CD14-positive monocyte (primary cell): ENCODE measurements around the gene FAM110C. TPM values are rescaled to one million over a fixed set of nuclear protein-coding genes. Genes with fewer than 3 reads are reported as not detected.
"Not testable (repeated sequence)": the region's sequence is repeated elsewhere in the genome, so short reads cannot be mapped to it uniquely, and the experiment has no call there.

Source experiments
- DNase-seq, 3 donors: peaks; one replicate each; pipeline ENCODE4 v3.0.0-alpha.2; 2011 to 2022
- H2AFZ ChIP-seq: 2 replicates; pipeline ENCODE4 v1.6.0; 2012; ENCODE audit warnings: mild to moderate bottlenecking, low read depth, low read length, inconsistent platforms; ENCODE audit not compliant: insufficient read depth, poor library complexity, severe bottlenecking
- H3K27ac ChIP-seq, 2 donors: 1 replicate in 1 of 2; 2 replicates in 1 of 2; pipeline ENCODE4 v1.5.1; 2012 to 2013; ENCODE audit warnings: low read length in 2 of 2, control low read depth in 1 of 2, inconsistent platforms in 1 of 2, low read depth in 1 of 2, mild to moderate bottlenecking in 1 of 2
- H3K27me3 ChIP-seq, 2 donors: one replicate each; pipeline versions ENCODE4 v1.6.0 to v1.6.1; 2011 to 2013; ENCODE audit warnings: low read length in 2 of 2; ENCODE audit not compliant: control insufficient read depth in 2 of 2, insufficient read depth in 2 of 2
- H3K36me3 ChIP-seq, 2 donors: replicated peaks in 1 of 2; 1 replicate in 1 of 2; 2 replicates in 1 of 2; pipeline versions ENCODE4 v1.5.1 to v1.6.1; 2012 to 2013; ENCODE audit warnings: low read length in 2 of 2, control low read depth in 1 of 2, inconsistent platforms in 1 of 2, mild to moderate bottlenecking in 1 of 2; ENCODE audit not compliant: insufficient read depth in 2 of 2, control insufficient read depth in 1 of 2
- H3K4me1 ChIP-seq, 2 donors: 1 replicate in 1 of 2; 2 replicates in 1 of 2; pipeline versions ENCODE4 v1.5.1 to v1.6.1; 2012 to 2013; ENCODE audit warnings: low read length in 2 of 2, control low read depth in 1 of 2, inconsistent platforms in 1 of 2, mild to moderate bottlenecking in 1 of 2, moderate library complexity in 1 of 2; ENCODE audit not compliant: insufficient read depth in 2 of 2, control insufficient read depth in 1 of 2
- H3K4me2 ChIP-seq: replicated peaks from 2 replicates; pipeline ENCODE3; 2012; ENCODE audit warnings: low read length, moderate library complexity, mild to moderate bottlenecking; ENCODE audit not compliant: poor library complexity, severe bottlenecking; ENCODE audit errors: extremely low read depth
- H3K4me3 ChIP-seq, 3 experiments: fragments of 200-600 bp in 1 of 3; sonication (generic) in 1 of 3; replicated peaks in 1 of 3; 1 replicate in 2 of 3; 2 replicates in 1 of 3; pipeline ENCODE4 v1.5.1; 2011 to 2013; ENCODE audit warnings: low read length in 3 of 3, mild to moderate bottlenecking in 3 of 3, control low read depth in 2 of 3, low read depth in 2 of 3, inconsistent platforms in 1 of 3, moderate library complexity in 1 of 3
- H3K79me2 ChIP-seq: 2 replicates; pipeline ENCODE4 v1.6.0; 2012; ENCODE audit warnings: mild to moderate bottlenecking, control low read depth, inconsistent platforms, low read length, moderate library complexity; ENCODE audit not compliant: insufficient read depth
- H3K9ac ChIP-seq: 2 replicates; pipeline ENCODE4 v1.6.0; 2017; ENCODE audit warnings: low read length, mild to moderate bottlenecking; ENCODE audit not compliant: insufficient read depth, poor library complexity, severe bottlenecking
- H3K9me3 ChIP-seq, 2 donors: replicated peaks in 1 of 2; 1 replicate in 1 of 2; 2 replicates in 1 of 2; pipeline versions ENCODE4 v1.5.1 to v1.6.1; 2012 to 2013; ENCODE audit warnings: low read length in 2 of 2, control low read depth in 1 of 2; ENCODE audit not compliant: control insufficient read depth in 1 of 2, insufficient read depth in 1 of 2
- H4K20me1 ChIP-seq: 2 replicates; pipeline ENCODE4 v1.6.0; 2012; ENCODE audit warnings: mild to moderate bottlenecking, low read length, control low read depth, moderate library complexity; ENCODE audit not compliant: insufficient read depth
- H3K27ac Mint-ChIP-seq, 7 donors: one replicate each; pipeline ENCODE4 v1.8.0; 2020; ENCODE audit warnings: mild to moderate bottlenecking in 7 of 7, mixed read lengths in 7 of 7, moderate library complexity in 6 of 7, inconsistent platforms in 2 of 7
- H3K27me3 Mint-ChIP-seq, 3 donors: one replicate each; pipeline ENCODE4 v1.8.0; 2021 to 2022; ENCODE audit warnings: low read depth in 3 of 3, mild to moderate bottlenecking in 3 of 3, mixed read lengths in 3 of 3, moderate library complexity in 3 of 3, inconsistent platforms in 1 of 3
- H3K36me3 Mint-ChIP-seq, 2 donors: one replicate each; pipeline ENCODE4 v1.8.0; 2020; ENCODE audit warnings: mixed read lengths in 2 of 2, inconsistent platforms in 1 of 2, mild to moderate bottlenecking in 1 of 2
- H3K4me1 Mint-ChIP-seq: one replicate; pipeline ENCODE4 v1.8.0; 2020; ENCODE audit warnings: mild to moderate bottlenecking, mixed read lengths
- H3K4me3 Mint-ChIP-seq, 2 donors: one replicate each; pipeline ENCODE4 v1.8.0; 2020; ENCODE audit warnings: mild to moderate bottlenecking in 2 of 2, mixed read lengths in 2 of 2, moderate library complexity in 1 of 2
- H3K9me3 Mint-ChIP-seq, 7 donors: one replicate each; pipeline ENCODE4 v1.8.0; 2020 to 2022; ENCODE audit warnings: mixed read lengths in 7 of 7, mild to moderate bottlenecking in 6 of 7, moderate library complexity in 6 of 7, inconsistent platforms in 2 of 7
- WGBS: methylation state at CpG from one replicate; pipeline ENCODE4 v1.1.5; 2013; ENCODE audit warnings: missing lambda C conversion rate; ENCODE audit not compliant: insufficient coverage; 5-methylcytosine and 5-hydroxymethylcytosine counted together
- intact Hi-C, 2 donors: fragments of 100-400 bp; cut with micrococcal nuclease; formaldehyde crosslinking; loops; one replicate each; pipeline versions ENCODE4 v1.15.0 to v1.15.1; 2023
- polyA plus RNA-seq, 3 donors: library from polyadenylated mRNA; depleted of rRNA in 1 of 3; unstranded in 2 of 3; stranded (reverse) in 1 of 3; fragments of 300-500 nt in 2 of 3; fragments of >200 nt in 1 of 3; fragmentation: Illumina TruSeq in 2 of 3; gene quantifications; 1 replicate in 2 of 3; 2 replicates in 1 of 3; pipeline ENCODE4 v1.2.3, GENCODE V29; 2012 to 2021
- TF ChIP-seq, protein P1 (sequence below): fragments of 200-600 bp; IDR thresholded peaks from one replicate; pipeline ENCODE4 v1.8.0; 2022; ENCODE audit warnings: antibody characterized with exemption, mild to moderate bottlenecking

FAM110C gene
- polyA plus RNA-seq, 3 donors = not detected

DNA sequence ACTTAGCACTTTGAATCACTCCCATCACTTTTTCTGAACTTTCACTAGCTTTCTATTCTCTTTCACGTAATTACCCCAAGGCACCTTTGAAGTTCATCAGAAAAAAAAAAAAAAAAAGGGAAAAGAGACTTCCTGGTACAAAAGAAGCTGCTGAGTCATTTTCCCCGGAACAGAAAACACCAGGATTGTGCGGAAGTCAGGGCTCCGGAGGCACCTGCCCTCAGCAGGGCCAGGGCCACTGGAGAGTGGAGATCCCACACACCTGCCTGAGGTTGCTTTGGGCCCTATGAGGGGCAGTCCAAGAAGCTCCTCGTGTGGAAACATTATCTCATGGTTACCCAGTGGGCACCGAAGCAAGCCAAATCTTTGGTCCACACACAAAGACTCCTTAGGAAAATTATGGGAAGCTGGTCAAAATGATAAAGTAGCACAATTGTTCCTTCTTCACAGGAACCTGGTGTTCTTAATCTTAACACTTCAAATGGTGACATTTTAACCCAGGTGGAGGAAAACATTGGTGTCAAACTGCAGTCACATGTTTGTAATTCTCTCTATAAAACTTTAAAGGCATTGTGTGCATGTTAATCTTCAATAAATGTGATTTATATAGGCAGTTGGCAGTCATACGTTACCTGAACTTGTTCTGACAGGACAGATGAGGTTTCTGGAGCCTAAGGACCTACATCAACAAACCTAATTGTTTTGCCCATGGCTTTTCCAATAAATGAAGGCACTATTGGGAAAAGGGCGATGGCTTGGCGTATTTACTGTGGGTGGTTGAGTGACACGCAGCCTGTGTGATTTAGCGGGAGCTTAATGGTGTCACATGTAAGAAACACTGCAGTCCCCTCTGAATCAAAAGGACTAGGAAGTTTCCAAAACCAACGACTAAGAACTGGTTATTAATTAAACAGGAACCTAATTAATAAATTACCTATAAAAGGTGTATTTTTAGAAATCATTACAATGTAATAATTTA, 23.4 kb upstream of the FAM110C start:
- Histone ChIP-seq H2AFZ (no peak overlapping the region), H3K9ac (no peak overlapping the region)
- peaks cover 6 to 20% (median 7%) of the 10 kb centered on the region in 7 donors for H3K9me3 Mint-ChIP-seq

DNA sequence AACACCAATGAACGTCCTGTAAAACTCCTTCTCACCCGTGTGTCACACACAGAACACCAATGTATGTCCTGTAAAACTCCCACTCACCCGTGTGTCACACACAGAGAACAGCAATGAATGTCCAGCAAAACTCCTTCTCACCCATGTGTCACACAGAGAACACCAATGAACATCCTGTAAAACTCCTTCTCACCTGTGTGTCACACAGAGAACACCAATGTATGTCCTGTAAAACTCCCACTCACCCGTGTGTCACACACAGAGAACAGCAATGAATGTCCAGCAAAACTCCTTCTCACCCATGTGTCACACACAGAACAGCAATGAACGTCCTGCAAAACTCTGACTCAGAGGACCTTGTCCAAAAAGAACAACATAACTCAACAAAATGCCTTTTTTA, 22.3 kb upstream of the FAM110C start:
- H3K36me3 ChIP-seq, H3K27me3 ChIP-seq, H3K4me3 Mint-ChIP-seq, intact Hi-C loops, H3K36me3 Mint-ChIP-seq, H3K79me2 ChIP-seq, H3K4me1 ChIP-seq, DNase-seq, H4K20me1 ChIP-seq, H3K27ac ChIP-seq, H2AFZ ChIP-seq, H3K9ac ChIP-seq, H3K4me1 Mint-ChIP-seq, H3K4me2 ChIP-seq, H3K27me3 Mint-ChIP-seq, H3K27ac Mint-ChIP-seq, H3K4me3 ChIP-seq: not testable (repeated sequence)
- peaks cover 0 to 14% of the 10 kb centered on the region in 2 donors for H3K9me3 ChIP-seq
- H3K9me3 Mint-ChIP-seq = peaks cover 3 to 15% (median 7%) of the 10 kb centered on the region in 7 donors
- WGBS = 75% methylated on average over 4 of the region's 5 CpGs

More for the DNA sequence above, 23.4 kb upstream of the FAM110C start:
- Mint-ChIP-seq H3K36me3 (no peaks in the 10 kb centered on the region), H3K27ac (no peak overlapping the region), H3K4me3 (no peak overlapping the region), H3K27me3 (peaks cover 0 to 1% (median 0%) of the 10 kb centered on the region in 3 donors), H3K4me1 (no peaks in the 10 kb centered on the region)
- Histone ChIP-seq H3K36me3 (no peaks in the 10 kb centered on the region), H3K9me3 (peaks cover 4 to 22% of the 10 kb centered on the region in 2 donors), H4K20me1 (no peaks in the 10 kb centered on the region), H3K27ac (no peak overlapping the region), H3K4me3 (no peak overlapping the region), H3K79me2 (no peaks in the 10 kb centered on the region), H3K4me1 (no peaks in the 10 kb centered on the region), H3K4me2 (no peak overlapping the region), H3K27me3 (no peaks in the 10 kb centered on the region)
- 73% methylated on average over 3 of the region's 12 CpGs for WGBS
- TF ChIP-seq, protein P1, sequence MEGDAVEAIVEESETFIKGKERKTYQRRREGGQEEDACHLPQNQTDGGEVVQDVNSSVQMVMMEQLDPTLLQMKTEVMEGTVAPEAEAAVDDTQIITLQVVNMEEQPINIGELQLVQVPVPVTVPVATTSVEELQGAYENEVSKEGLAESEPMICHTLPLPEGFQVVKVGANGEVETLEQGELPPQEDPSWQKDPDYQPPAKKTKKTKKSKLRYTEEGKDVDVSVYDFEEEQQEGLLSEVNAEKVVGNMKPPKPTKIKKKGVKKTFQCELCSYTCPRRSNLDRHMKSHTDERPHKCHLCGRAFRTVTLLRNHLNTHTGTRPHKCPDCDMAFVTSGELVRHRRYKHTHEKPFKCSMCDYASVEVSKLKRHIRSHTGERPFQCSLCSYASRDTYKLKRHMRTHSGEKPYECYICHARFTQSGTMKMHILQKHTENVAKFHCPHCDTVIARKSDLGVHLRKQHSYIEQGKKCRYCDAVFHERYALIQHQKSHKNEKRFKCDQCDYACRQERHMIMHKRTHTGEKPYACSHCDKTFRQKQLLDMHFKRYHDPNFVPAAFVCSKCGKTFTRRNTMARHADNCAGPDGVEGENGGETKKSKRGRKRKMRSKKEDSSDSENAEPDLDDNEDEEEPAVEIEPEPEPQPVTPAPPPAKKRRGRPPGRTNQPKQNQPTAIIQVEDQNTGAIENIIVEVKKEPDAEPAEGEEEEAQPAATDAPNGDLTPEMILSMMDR = no peak
- intact Hi-C loops = no loop called here
- no peak for DNase-seq
